ENCODE measurements around the gene NUP98.

- TF ChIP-seq EZH2 (IDR thresholded peaks at IDR 0.05; ENCODE audit: borderline replicate concordance, low read depth, low read length, severe bottlenecking), result no peak
- no peak for TF ChIP-seq POLR2A (IDR thresholded peaks at IDR 0.05; ENCODE audit: low read depth, low read length)
- no peak for TF ChIP-seq CTCF (IDR thresholded peaks at IDR 0.05; ENCODE audit: extremely low read depth in 1 of 2, insufficient read depth in 1 of 2, low read depth in 1 of 2, low read length in 2 of 2)
- TF ChIP-seq JUN (IDR thresholded peaks at IDR 0.05; ENCODE audit: borderline replicate concordance, insufficient read depth, insufficient read length, low read depth), result no peak
- no peak for TF ChIP-seq FOS (IDR thresholded peaks at IDR 0.05; ENCODE audit: borderline replicate concordance, insufficient read depth, low read length)
These were observed 2.5 kb upstream of the NUP98 start for GRCh38 chr11:3799873-3800272.

Data from endothelial cell of umbilical vein (primary cell).